H9 (cell line): ENCODE results near the gene PITPNM2. TPM values are rescaled to one million over a fixed set of nuclear protein-coding genes. Genes with fewer than 3 reads are reported as not detected.
A peak's percentile ranks its signal among the peaks of the same experiment; 100 is the strongest.

Experiments used
- DNase-seq: peaks from one replicate; pipeline ENCODE4 v3.0.0-alpha.2; 2017
- H2AFZ ChIP-seq: one replicate; pipeline ENCODE4 v1.6.1; 2013; ENCODE audit warnings: mild to moderate bottlenecking, low read length, control low read depth, moderate library complexity
- H2AK5ac ChIP-seq: 2 replicates; pipeline ENCODE4 v1.6.1; 2013; ENCODE audit warnings: low read length, control low read depth, mixed read lengths; ENCODE audit not compliant: insufficient read length
- H2BK120ac ChIP-seq: one replicate; pipeline ENCODE4 v1.6.1; 2013; ENCODE audit warnings: low read depth, mild to moderate bottlenecking, low read length, control low read depth, inconsistent platforms; ENCODE audit not compliant: poor library complexity, severe bottlenecking
- H2BK12ac ChIP-seq: 2 replicates; pipeline ENCODE4 v1.6.1; 2013; ENCODE audit warnings: low read length, control low read depth, mixed read lengths, low read depth; ENCODE audit not compliant: insufficient read length
- H2BK15ac ChIP-seq: 2 replicates; pipeline ENCODE4 v1.6.1; 2013; ENCODE audit warnings: low read depth, low read length, control low read depth
- H2BK20ac ChIP-seq: one replicate; pipeline ENCODE4 v1.6.1; 2013; ENCODE audit warnings: low read depth, mild to moderate bottlenecking, low read length, control low read depth, inconsistent platforms; ENCODE audit not compliant: poor library complexity, severe bottlenecking
- H2BK5ac ChIP-seq: 2 replicates; pipeline ENCODE4 v1.6.1; 2013; ENCODE audit warnings: low read length, control low read depth, mixed read lengths; ENCODE audit not compliant: insufficient read length
- H3K14ac ChIP-seq: 2 replicates; pipeline ENCODE4 v1.6.1; 2013; ENCODE audit warnings: low read length, control low read depth; ENCODE audit not compliant: insufficient read depth
- H3K18ac ChIP-seq: 2 replicates; pipeline ENCODE4 v1.6.1; 2013; ENCODE audit warnings: low read depth, mild to moderate bottlenecking, mixed read lengths, low read length, control low read depth; ENCODE audit not compliant: insufficient read length
- H3K23ac ChIP-seq: 2 replicates; pipeline ENCODE4 v1.6.1; 2013; ENCODE audit warnings: low read length, control low read depth, mixed read lengths, low read depth; ENCODE audit not compliant: insufficient read length
- H3K23me2 ChIP-seq: 2 replicates; pipeline ENCODE4 v1.6.1; 2013; ENCODE audit warnings: low read depth, mild to moderate bottlenecking, mixed read lengths, low read length, control low read depth; ENCODE audit not compliant: insufficient read length, poor library complexity, severe bottlenecking
- H3K27ac ChIP-seq: 2 replicates; pipeline ENCODE4 v1.5.1; 2013; ENCODE audit warnings: low read length, control low read depth, mixed read lengths, low read depth; ENCODE audit not compliant: insufficient read length
- H3K27me3 ChIP-seq: 2 replicates; pipeline ENCODE4 v1.6.1; 2013; ENCODE audit warnings: low read length, control low read depth, inconsistent platforms; ENCODE audit not compliant: insufficient read depth
- H3K4ac ChIP-seq: 2 replicates; pipeline ENCODE4 v1.6.1; 2013; ENCODE audit warnings: low read depth, mild to moderate bottlenecking, control low read depth, inconsistent platforms, low read length, moderate library complexity
- H3K4me1 ChIP-seq: 2 replicates; pipeline ENCODE4 v1.6.1; 2013; ENCODE audit warnings: low read length, control low read depth, inconsistent platforms; ENCODE audit not compliant: insufficient read depth
- H3K4me2 ChIP-seq: 2 replicates; pipeline ENCODE4 v1.6.1; 2013; ENCODE audit warnings: low read length, control low read depth, mixed read lengths; ENCODE audit not compliant: insufficient read length, insufficient read depth
- H3K56ac ChIP-seq: 2 replicates; pipeline ENCODE4 v1.6.1; 2013; ENCODE audit warnings: low read depth, mild to moderate bottlenecking, mixed read lengths, low read length, control low read depth; ENCODE audit not compliant: insufficient read length
- H3K79me1 ChIP-seq: 2 replicates; pipeline ENCODE4 v1.6.1; 2013; ENCODE audit warnings: low read depth, mild to moderate bottlenecking, moderate library complexity, low read length, control low read depth, inconsistent platforms; ENCODE audit not compliant: insufficient read depth, poor library complexity, severe bottlenecking
- H3K79me2 ChIP-seq: 2 replicates; pipeline ENCODE4 v1.6.1; 2013; ENCODE audit warnings: low read length, control low read depth, inconsistent platforms; ENCODE audit not compliant: insufficient read depth
- H3K9ac ChIP-seq: 2 replicates; pipeline ENCODE4 v1.6.1; 2013; ENCODE audit warnings: low read length, control low read depth, mixed read lengths; ENCODE audit not compliant: insufficient read length; ENCODE audit errors: extremely low read depth
- H3K9me3 ChIP-seq: one replicate; pipeline ENCODE4 v1.6.1; 2013; ENCODE audit warnings: low read depth, low read length, inconsistent platforms; ENCODE audit not compliant: control insufficient read depth
- H3T11ph ChIP-seq: one replicate; pipeline ENCODE4 v1.6.1; 2013; ENCODE audit warnings: mild to moderate bottlenecking, low read length, control low read depth, inconsistent platforms
- H4K20me1 ChIP-seq: one replicate; pipeline ENCODE4 v1.6.1; 2013; ENCODE audit not compliant: control insufficient read depth, insufficient read length, insufficient read depth
- H4K5ac ChIP-seq: 2 replicates; pipeline ENCODE4 v1.6.1; 2013; ENCODE audit warnings: low read depth, mild to moderate bottlenecking, mixed read lengths, low read length, control low read depth; ENCODE audit not compliant: insufficient read length
- H4K8ac ChIP-seq: replicated peaks from 2 replicates; pipeline ENCODE4 v1.6.1; 2013; ENCODE audit warnings: low read length, control low read depth, mixed read lengths, low read depth; ENCODE audit not compliant: insufficient read length
- H4K91ac ChIP-seq: 2 replicates; pipeline ENCODE4 v1.6.1; 2013; ENCODE audit warnings: low read depth, mild to moderate bottlenecking, moderate library complexity, mixed read lengths, low read length, control low read depth; ENCODE audit not compliant: insufficient read length
- H3K27ac Mint-ChIP-seq, 3 experiments: 2 replicates in 2 of 3; 3 replicates in 1 of 3; pipeline ENCODE4 v1.8.0; 2020 to 2021; ENCODE audit warnings: mixed read lengths in 3 of 3, mild to moderate bottlenecking in 1 of 3, moderate library complexity in 1 of 3
- H3K27me3 Mint-ChIP-seq: 2 replicates; pipeline ENCODE4 v1.8.0; 2021; ENCODE audit warnings: low read depth, mild to moderate bottlenecking, moderate library complexity, mixed read lengths
- H3K36me3 Mint-ChIP-seq, 3 experiments: 2 replicates in 2 of 3; 3 replicates in 1 of 3; pipeline ENCODE4 v1.8.0; 2020 to 2021; ENCODE audit warnings: low read depth in 3 of 3, mixed read lengths in 3 of 3; ENCODE audit not compliant: insufficient read depth in 1 of 3
- H3K4me1 Mint-ChIP-seq, 2 experiments: 2 replicates each; pipeline ENCODE4 v1.8.0; 2020; ENCODE audit warnings: mixed read lengths in 2 of 2
- H3K4me3 Mint-ChIP-seq, 2 experiments: 2 replicates in 1 of 2; 3 replicates in 1 of 2; pipeline ENCODE4 v1.8.0; 2020 to 2021; ENCODE audit warnings: mild to moderate bottlenecking in 2 of 2, mixed read lengths in 2 of 2, moderate library complexity in 1 of 2
- H3K9me3 Mint-ChIP-seq, 2 experiments: 2 replicates in 1 of 2; 3 replicates in 1 of 2; pipeline ENCODE4 v1.8.0; 2020; ENCODE audit warnings: mild to moderate bottlenecking in 2 of 2, mixed read lengths in 2 of 2, moderate library complexity in 1 of 2
- CTCF ChIP-seq: fragments of 200-600 bp; sonication (generic); conservative IDR thresholded peaks from 3 replicates; pipeline ENCODE4 v1.8.0; 2021; ENCODE audit warnings: antibody characterized with exemption, mild to moderate bottlenecking
- WGBS: extraction: QIAGEN DNeasy Blood & Tissue Kit; methylation state at CpG from one replicate; pipeline ENCODE4 v1.1.7; 2013; ENCODE audit warnings: missing lambda C conversion rate, low lambda C conversion rate, mixed read lengths; ENCODE audit not compliant: insufficient read length; ENCODE audit errors: extremely low coverage; 5-methylcytosine and 5-hydroxymethylcytosine counted together
- total RNA-seq: library from RNA; stranded (reverse); gene quantifications from 2 replicates; pipeline ENCODE4 v1.2.1, GENCODE V29; 2021

PITPNM2 gene
- total RNA-seq, 1 experiment from 2014 or later, result 1.2 TPM

GRCh38 chr12:123101526-123101925, 49.4 kb downstream of the PITPNM2 start:
- Histone ChIP-seq H4K8ac (no peak overlapping the region), H2BK5ac (no peak overlapping the region), H2BK15ac (no peak overlapping the region), H3K23me2 (no peaks in the 10 kb centered on the region), H3K18ac (no peak overlapping the region), H3K27ac (no peak overlapping the region), H3T11ph (no peak overlapping the region), H3K56ac (no peak overlapping the region), H3K79me1 (no peaks in the 10 kb centered on the region), H2BK12ac (no peak overlapping the region), H3K27me3 (no peaks in the 10 kb centered on the region), H2BK20ac (no peak overlapping the region), H3K4me1 (peaks cover 9% of the 10 kb centered on the region; the same call in 1 of the 2 replicates), H3K79me2 (no peaks in the 10 kb centered on the region), H3K14ac (no peak overlapping the region), H3K4me2 (no peak overlapping the region), H4K5ac (no peak overlapping the region), H4K91ac (no peak overlapping the region), H2AFZ (no peak overlapping the region), H3K4ac (no peak overlapping the region), H3K9ac (no peak overlapping the region), H3K9me3 (no peaks in the 10 kb centered on the region), H4K20me1 (no peaks in the 10 kb centered on the region), H2AK5ac (no peak overlapping the region), H3K23ac (no peak overlapping the region), H2BK120ac (no peak overlapping the region)
- no peak for DNase-seq
- no peak for TF ChIP-seq CTCF
- peaks cover 14% of the 10 kb centered on the region for H3K27me3 Mint-ChIP-seq
- H3K36me3 Mint-ChIP-seq, result no peaks in the 10 kb centered on the region; a peak in 1 of 7 replicates
- WGBS, result no CpG with 5 or more reads among the region's 5 CpGs
- H3K4me1 Mint-ChIP-seq, result peaks cover 48 to 50% of the 10 kb centered on the region in 2 experiments
- H3K27ac Mint-ChIP-seq, result peak overlapping the region in 1 of 3 experiments; percentile 79; a peak in 1 of 7 replicates
- H3K9me3 Mint-ChIP-seq, result no peaks in the 10 kb centered on the region; a peak in 1 of 5 replicates
- no peak overlapping the region for H3K4me3 Mint-ChIP-seq

Other genes with a start within 250 kb of the PITPNM2 start
- gene ABCB9, start 184.6 kb downstream of the PITPNM2 start, total RNA-seq, result 3.3 and 4.6 TPM in 2 replicates
- 14.1 and 14.7 TPM in 2 replicates for gene OGFOD2, start 175.8 kb downstream of the PITPNM2 start, total RNA-seq
- gene ARL6IP4, start 170.4 kb downstream of the PITPNM2 start, total RNA-seq, result 124 and 132 TPM in 2 replicates
- 58.3 and 60.5 TPM in 2 replicates for gene MPHOSPH9, start 82.1 kb upstream of the PITPNM2 start, total RNA-seq
- 13.0 and 14.8 TPM in 2 replicates for gene MTRFR, start 82.3 kb upstream of the PITPNM2 start, total RNA-seq
- 209 TPM in 2 replicates for gene CDK2AP1, start 120.8 kb upstream of the PITPNM2 start, total RNA-seq
- 46.0 and 47.5 TPM in 2 replicates for gene SBNO1, start 213.8 kb upstream of the PITPNM2 start, total RNA-seq
- 21.7 and 23.8 TPM in 2 replicates for gene KMT5A, start 233.0 kb upstream of the PITPNM2 start, total RNA-seq